Stimulated activated CD4-positive, alpha-beta T cell treated with anti-CD3 and anti-CD28 coated beads, TNF-alpha, amount 100 ng/mL, for 4 hours (primary cell): ENCODE results near the gene GBP5.
"Not testable (repeated sequence)": the region's sequence is repeated elsewhere in the genome, so short reads cannot be mapped to it uniquely, and the experiment has no call there.

Experiments used
- DNase-seq, 3 experiments: peaks; one replicate each; pipeline ENCODE4 v3.0.0-alpha.2; 2020; ENCODE audit warnings: low read depth in 3 of 3

GBP5 gene

DNA sequence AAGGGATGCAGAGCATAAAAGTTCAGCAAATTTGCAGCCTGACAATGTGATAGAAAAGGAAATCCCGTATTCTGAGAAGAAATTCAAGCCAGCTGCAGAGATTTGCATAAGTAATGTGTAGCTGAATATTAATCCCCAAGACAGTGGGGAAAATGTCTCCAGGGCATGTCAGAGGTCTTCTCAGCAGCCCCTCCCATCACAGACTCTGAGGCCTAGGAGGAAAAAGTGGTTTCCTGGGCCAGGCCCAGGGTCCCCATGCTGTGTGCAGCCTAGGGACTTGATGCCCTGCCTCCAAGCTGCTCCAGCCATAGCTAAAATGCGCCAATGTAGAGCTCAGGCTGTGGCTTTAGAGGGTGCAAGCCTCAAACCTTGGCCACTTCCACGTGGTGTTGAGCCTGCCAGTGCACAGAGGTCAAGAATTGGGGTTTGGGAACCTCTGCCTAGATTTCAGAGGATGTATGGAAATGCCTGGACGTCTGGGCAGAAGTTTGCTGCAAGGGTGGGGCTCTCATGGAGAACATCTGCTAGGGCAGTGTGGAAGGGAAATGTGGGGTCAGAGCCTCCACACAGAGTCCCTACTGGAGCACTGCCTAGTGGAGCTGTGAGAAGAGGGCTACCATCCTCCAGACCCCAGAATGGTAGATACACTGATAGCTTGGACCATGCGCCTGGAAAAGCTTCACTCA, 11.6 kb upstream of the GBP5 start:
- not testable (repeated sequence) for DNase-seq

- no peak for DNase-seq
Observed at GRCh38 chr1:89280766-89281165, 8.1 kb upstream of the GBP5 start.

DNA sequence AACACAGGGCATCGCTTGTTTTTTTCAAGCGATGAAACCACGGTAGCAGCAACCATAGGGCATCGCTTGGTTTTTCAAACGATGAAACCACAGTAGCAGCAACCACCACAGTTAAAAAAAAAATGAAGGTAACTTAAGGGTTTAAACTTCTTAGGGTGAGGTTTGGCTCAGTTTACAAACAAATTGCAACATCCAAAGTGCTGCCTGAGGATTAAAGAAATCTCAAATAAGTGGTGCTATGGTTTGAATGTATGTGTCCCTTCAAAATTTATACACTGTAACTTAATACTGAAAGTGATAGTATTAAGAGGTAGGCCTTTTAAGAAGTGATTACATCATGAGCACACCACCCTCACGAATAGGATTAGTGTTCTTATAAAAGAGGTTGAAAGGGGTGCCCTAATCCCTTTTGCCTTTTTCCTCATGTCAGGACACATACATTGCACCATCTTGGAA, 6.4 kb upstream of the GBP5 start:
- no peak for DNase-seq

GRCh38 chr1:89277725-89278124, 5.1 kb upstream of the GBP5 start:
- DNase-seq, result no peak

GRCh38 chr1:89276690-89277089, 4.0 kb upstream of the GBP5 start:
- no peak for DNase-seq

DNA sequence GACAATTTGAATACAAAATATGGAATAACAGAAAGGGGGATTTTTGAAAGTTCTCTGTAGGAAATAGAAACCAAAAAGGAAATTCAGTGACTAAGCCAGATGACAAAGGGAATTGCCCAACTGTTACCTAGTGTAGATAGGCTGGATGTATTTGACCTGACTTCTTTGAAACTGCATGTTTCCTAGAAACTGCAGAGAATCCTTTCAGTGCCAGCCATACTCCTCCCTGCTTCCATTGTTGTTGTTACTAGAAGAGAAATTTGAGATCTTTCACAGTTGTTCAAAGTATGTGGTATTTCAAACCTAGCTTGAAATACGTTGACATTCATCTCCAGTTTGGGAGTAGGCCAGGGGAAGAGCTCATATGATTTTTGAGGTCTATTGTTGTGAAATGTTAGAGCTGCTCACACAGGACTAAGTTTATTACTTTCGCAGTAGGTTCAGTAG, 1.8 kb upstream of the GBP5 start:
- no peak for DNase-seq

DNA sequence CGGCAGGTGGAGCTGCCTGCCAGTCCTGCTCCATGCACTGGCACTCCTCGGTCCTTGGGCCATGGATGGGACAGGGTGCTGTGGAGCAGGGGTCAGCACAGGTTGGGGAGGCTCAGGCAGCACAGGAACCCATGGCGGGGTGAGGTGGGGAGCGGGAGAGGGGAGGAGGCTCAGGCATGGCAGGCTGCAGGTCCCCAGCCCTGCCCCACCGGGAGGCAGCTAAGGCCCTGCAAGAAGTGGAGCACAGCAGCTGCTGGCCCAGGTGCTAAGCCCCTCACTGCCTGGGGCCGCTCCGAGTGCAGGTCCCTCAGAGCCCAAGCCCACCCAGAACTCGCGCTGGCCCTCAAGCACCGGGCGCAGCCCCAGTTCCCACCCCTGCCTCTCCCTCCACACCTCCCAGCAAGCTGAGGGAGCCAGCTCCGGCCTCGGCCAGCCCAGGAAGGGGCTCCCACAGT, 691 bp upstream of the GBP5 start:
- no peak for DNase-seq

DNA sequence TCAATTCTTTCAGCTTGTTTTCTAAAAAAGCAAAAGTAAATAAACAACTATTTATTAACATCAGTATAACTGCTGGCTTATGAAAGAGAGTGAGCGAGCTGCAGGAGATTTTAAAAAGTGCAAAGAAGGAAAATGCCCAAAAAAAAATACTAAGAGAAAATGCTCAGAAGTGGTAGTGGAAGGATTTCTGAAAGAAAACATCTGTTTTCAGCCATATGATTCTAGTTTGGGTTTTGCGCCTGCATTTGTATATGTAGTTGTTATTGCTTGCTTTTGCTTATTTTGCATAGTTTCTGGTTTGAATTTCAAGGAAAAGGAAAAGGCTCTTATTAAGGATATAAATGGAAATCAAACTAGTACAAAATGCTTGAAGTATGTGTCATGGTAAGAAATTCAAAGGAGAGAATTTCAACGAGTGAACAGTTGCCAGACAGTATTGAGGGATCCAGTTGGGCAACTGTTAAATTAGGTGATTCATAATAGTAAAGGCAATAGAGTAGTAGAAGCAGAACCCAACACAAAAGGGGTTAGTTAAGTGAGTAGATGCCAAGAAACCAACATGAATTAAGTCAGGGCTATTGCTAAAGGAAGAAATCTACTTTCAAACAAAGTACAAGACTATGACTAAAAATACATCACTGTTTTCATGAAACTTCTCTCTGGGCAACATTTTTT, 1.2 kb downstream of the GBP5 start:
- DNase-seq, result no peak

DNA sequence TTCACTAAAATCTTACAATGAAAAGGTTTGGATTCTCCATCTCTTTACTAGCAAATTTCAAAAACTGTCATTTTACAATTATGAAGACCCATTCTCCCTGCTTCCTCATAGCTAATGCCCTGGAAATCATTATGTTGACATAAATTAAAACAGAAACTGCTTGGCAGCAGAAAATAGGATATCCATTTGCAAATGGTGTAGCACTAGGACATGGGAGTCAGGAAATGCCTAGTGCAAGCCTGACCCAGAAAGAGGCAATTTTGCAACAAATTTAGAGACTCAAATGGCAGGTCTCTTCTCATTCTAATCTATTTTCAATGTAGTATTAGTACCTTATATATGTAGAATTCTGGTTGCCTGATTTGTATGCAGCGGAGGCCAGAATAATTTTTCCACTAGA, 2.2 kb downstream of the GBP5 start:
- DNase-seq, result no peak

GRCh38 chr1:89269277-89269676, 3.4 kb downstream of the GBP5 start:
- DNase-seq, result no peak

- DNase-seq, result no peak
Observed at GRCh38 chr1:89262643-89263042, 10.0 kb downstream of the GBP5 start.

- no peak for DNase-seq
Observed at GRCh38 chr1:89261926-89262515, 10.6 kb downstream of the GBP5 start.

DNA sequence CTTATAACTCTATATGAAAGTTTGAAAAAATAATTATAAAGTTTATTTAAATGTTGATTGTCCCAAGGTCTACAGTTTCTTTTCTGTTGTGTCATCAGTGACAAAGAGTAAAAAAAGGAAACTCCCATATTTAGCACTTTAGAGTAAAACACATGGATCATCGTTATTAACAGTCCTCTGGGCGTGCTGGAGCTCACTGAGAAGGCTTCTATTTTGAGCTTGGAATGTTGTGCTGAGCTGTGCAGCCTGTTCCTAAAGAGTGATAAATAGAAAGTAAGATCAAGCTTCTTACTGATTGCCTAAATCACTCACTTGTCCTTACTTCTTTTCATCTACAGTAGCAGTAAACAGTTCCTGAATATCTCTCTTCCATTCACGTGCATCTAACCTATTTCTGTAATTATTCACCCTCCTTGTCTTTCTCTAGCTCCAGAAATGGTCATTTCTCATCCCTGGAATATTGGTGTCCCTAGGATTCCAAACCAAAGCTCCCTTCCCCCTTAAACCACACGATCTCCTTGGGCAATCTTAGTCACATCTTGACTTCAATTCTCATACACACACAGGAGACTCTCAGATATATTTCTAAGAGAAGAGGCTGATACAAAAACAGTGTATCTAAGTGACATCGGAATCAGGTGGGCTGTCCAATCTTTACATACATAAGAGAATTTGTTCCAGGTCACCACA, 11.9 kb downstream of the GBP5 start:
- no peak for DNase-seq

DNA sequence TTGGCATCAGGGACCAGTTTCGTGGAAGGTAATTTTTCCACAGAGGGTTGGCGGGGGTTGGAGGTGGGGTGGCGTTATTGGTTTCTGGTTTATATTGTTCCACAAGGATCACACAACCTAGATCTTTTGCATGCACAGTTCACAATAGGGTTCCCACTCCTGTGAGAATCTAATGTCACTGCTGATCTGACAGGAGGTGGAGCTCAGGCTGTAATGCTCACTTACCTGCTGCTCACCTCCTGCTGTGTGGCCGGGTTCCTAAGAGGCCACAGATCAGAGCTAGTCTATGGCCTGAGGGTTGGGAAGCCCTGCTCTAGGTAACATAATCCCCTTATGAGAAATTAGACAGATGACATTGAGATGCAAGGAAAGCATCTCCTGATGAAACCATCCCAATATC, 12.6 kb downstream of the GBP5 start:
- DNase-seq, result no peak

- DNase-seq, result no peak
Observed at GRCh38 chr1:89259283-89259971, 13.2 kb downstream of the GBP5 start.

- no peak for DNase-seq
Observed at GRCh38 chr1:89257041-89257440, 15.6 kb downstream of the GBP5 start.

DNA sequence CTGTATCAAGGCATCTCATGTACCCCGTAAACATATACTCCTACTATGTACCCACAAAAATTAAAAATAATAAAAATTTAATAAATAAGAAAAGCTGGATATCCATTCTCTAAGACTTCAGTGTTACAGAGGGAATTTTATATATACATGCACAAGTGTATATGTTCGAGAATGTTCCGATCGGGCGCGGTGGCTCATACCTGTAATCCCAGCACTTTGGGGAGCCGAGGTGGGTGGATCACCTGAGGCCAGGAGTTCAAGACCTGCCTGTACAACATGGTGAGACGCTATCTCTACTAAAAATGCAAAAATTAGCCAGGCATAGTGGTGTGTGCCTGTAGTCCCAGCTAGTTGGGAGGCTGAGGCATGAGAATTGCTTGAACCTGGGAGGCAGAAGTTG, 17.1 kb downstream of the GBP5 start:
- not testable (repeated sequence) for DNase-seq

DNA sequence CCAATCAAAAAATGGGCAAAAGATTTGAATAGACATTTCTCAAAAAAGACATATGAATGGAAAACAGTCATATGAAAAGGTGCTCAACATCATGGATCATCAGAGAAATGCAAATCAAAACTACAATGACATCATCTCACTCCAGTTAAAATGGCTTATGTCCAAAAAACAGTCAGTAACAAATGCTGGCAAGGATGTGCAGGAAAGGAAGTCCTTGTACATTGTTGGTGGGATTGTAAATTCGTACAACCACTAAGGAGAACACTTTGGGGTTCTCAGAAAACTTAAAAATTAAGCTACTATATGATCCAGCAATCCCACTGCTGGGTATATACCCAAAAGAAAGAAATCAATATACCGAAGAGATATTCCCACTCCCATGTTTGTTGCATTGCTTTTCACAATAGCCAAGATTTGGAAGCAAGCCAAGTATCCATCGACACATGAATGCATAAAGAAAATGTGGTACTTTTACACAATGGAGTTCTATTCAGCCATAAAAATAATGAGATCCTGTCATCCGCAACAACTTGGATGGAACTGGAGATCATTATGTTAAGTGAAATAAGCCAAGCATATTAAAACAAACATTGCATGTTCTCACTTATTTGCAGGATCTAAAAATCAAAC, 17.9 kb downstream of the GBP5 start:
- DNase-seq, result no peak

GRCh38 chr1:89243046-89243445, 29.6 kb downstream of the GBP5 start:
- DNase-seq, result no peak
